GM19395 (cell line): ENCODE data around the gene STXBP6.
"Not testable (repeated sequence)": the region's sequence is repeated elsewhere in the genome, so short reads cannot be mapped to it uniquely, and the experiment has no call there.

Experiments
- ATAC-seq: cut with Tn5 transposase; IDR thresholded peaks from one replicate; pipeline ENCODE4 v1.9.1; 2021; ENCODE audit warnings: mild to moderate bottlenecking, moderate library complexity; ENCODE audit not compliant: unreplicated experiment

STXBP6 gene

GRCh38 chr14:24774187-24774915 lies 275.6 kb downstream of the STXBP6 start:
- no peak for ATAC-seq

GRCh38 chr14:24773564-24773963 lies 276.4 kb downstream of the STXBP6 start:
- ATAC-seq = not testable (repeated sequence)

- ATAC-seq = no peak
Measured at GRCh38 chr14:24766434-24766833, 283.5 kb downstream of the STXBP6 start.

GRCh38 chr14:24761141-24761540 lies 288.8 kb downstream of the STXBP6 start:
- ATAC-seq = no peak
